Measurements from ENCODE around the gene TMEM51. TPM values are rescaled to one million over a fixed set of nuclear protein-coding genes. Genes with fewer than 3 reads are reported as not detected.
A peak's percentile ranks its signal among the peaks of the same experiment; 100 is the strongest.

The TMEM51 gene
- total and polyA plus RNA-seq, 9 of the 15 experiments (the other 6 are each of a cell fraction or from before 2014, with no cell fraction given), result 0.06 to 1.4 (median 0.58) TPM

GRCh38 chr1:15155191-15155590, 1.6 kb downstream of the TMEM51 start (continued):
- TF ChIP-seq CBX2 (IDR thresholded peaks at IDR 0.05; ENCODE audit: insufficient read depth, low read length, poor library complexity, severe bottlenecking) (no peak), RBM25 (IDR thresholded peaks at IDR 0.05; ENCODE audit: low read depth, low read length, severe bottlenecking) (peak; percentile 69), CHD4 (IDR thresholded peaks at IDR 0.05; ENCODE audit: insufficient read depth, insufficient replicate concordance, low read depth, low read length, poor library complexity, severe bottlenecking) (peak; percentile 71), CREM (IDR thresholded peaks at IDR 0.05; ENCODE audit: low read depth) (no peak), HDAC6 (IDR thresholded peaks at IDR 0.05; ENCODE audit: low read depth, low read length) (no peak), LARP7 (IDR thresholded peaks at IDR 0.05) (no peak), MAX (CRISPR knock-in tag; IDR thresholded peaks at IDR 0.05) (no peak), KAT8 (IDR thresholded peaks at IDR 0.05; ENCODE audit: low read depth) (no peak)

- Histone ChIP-seq H3K4me2 (ENCODE audit: insufficient read depth, low read length) (no peak overlapping the region), H2AFZ (ENCODE audit: low read depth, low read length) (no peak overlapping the region), H3K9ac (ENCODE audit: insufficient read depth in 1 of 2, low read depth in 2 of 2, low read length in 2 of 2) (peak overlapping the region in 1 of 2 experiments; percentile 45; a peak in 1 of 4 replicates), H3K27ac (ENCODE audit: extremely low read depth, low read depth, low read length) (no peak overlapping the region), H3K4me3 (no peak overlapping the region), H3K9me1 (ENCODE audit: control insufficient read depth, insufficient read depth, low read length) (no peaks in the 10 kb centered on the region), H3K9me3 (replicated peaks; ENCODE audit: control insufficient read depth, insufficient read depth, low read depth, low read length) (no peaks in the 10 kb centered on the region), H3K27me3 (ENCODE audit: control insufficient read depth in 2 of 2, insufficient read depth in 2 of 2, low read length in 2 of 2) (peaks cover 29 to 95% of the 10 kb centered on the region in 2 experiments), H4K20me1 (replicated peaks; ENCODE audit: control insufficient read depth, insufficient read depth, low read length) (0 out of 2 replicates have a peak, but pooled peaks cover 7% of the 10 kb centered on the region), H3K4me1 (replicated peaks in 1 of 2; ENCODE audit: control insufficient read depth in 2 of 2, insufficient read depth in 2 of 2, low read length in 2 of 2) (peaks cover 6 to 26% of the 10 kb centered on the region in 2 experiments), H3K36me3 (ENCODE audit: control insufficient read depth, insufficient read depth, low read length) (no peaks in the 10 kb centered on the region), H3K79me2 (ENCODE audit: control insufficient read depth, insufficient read depth, low read length) (no peaks in the 10 kb centered on the region)
- no peak for ATAC-seq
- BruUV-seq (replicated peaks), result no TSS peak
- no peak for FAIRE-seq
- DNase-seq (ENCODE audit: extremely low read depth in 1 of 4, low spot score in 3 of 4), result no peak
- intact Hi-C loops (cut with micrococcal nuclease), result loop anchor here (10.0 kb wide), 1 partner anchor 279 kb away; the partner anchor contains the start of gene CTRC
- ChIA-PET POLR2A (interaction anchor here (0.7 to 1.4 kb wide), 5 partner anchors 9 to 30 kb away, joined by 3 to 5 read pairs (median 3); no protein-coding TSS in a partner anchor), CTCF (ENCODE audit: low intra/inter-chr PET ratio) (no interaction called here)
- WGBS (ENCODE audit: insufficient coverage, low coverage, missing lambda C conversion rate), result 13% methylated on average over 11 of the region's 11 CpGs
- in situ Hi-C loops (cut with MboI), result no loop called here
- TF ChIP-seq ETS2 (tag; IDR thresholded peaks at IDR 0.05; ENCODE audit: borderline replicate concordance, poor library complexity, severe bottlenecking) (no peak), CBFA2T2 (conservative IDR thresholded peaks at IDR 0.05) (no peak), FOSL1 (tag; conservative IDR thresholded peaks at IDR 0.05) (no peak), MTA2 (IDR thresholded peaks at IDR 0.05; ENCODE audit: low read depth) (no peak), POLR2G (IDR thresholded peaks at IDR 0.05; ENCODE audit: low read depth, low read length) (no peak), JUND (IDR thresholded peaks at IDR 0.05; ENCODE audit: borderline replicate concordance, low read depth, low read length) (no peak), JUND (tag; IDR thresholded peaks at IDR 0.05; ENCODE audit: borderline replicate concordance, low read depth, low read length) (no peak)
- TF ChIP-seq, protein P1, sequence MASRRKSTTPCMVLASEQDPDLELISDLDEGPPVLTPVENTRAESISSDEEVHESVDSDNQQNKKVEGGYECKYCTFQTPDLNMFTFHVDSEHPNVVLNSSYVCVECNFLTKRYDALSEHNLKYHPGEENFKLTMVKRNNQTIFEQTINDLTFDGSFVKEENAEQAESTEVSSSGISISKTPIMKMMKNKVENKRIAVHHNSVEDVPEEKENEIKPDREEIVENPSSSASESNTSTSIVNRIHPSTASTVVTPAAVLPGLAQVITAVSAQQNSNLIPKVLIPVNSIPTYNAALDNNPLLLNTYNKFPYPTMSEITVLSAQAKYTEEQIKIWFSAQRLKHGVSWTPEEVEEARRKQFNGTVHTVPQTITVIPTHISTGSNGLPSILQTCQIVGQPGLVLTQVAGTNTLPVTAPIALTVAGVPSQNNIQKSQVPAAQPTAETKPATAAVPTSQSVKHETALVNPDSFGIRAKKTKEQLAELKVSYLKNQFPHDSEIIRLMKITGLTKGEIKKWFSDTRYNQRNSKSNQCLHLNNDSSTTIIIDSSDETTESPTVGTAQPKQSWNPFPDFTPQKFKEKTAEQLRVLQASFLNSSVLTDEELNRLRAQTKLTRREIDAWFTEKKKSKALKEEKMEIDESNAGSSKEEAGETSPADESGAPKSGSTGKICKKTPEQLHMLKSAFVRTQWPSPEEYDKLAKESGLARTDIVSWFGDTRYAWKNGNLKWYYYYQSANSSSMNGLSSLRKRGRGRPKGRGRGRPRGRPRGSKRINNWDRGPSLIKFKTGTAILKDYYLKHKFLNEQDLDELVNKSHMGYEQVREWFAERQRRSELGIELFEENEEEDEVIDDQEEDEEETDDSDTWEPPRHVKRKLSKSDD (conservative IDR thresholded peaks at IDR 0.05; ENCODE audit: low read length), result no peak
Observed at GRCh38 chr1:15155888-15156741, 2.6 kb downstream of the TMEM51 start.
